Right atrium auricular region (tissue), 2 donors: Measurements from ENCODE around the gene POC1B. TPM values are rescaled to one million over a fixed set of nuclear protein-coding genes. Genes with fewer than 3 reads are reported as not detected.

Experiments
- DNase-seq: peaks from one replicate; pipeline ENCODE4 v3.0.0-alpha.2; 2019; ENCODE audit warnings: low spot score
- H3K27ac ChIP-seq, 2 donors: fragments of 200-600 bp; sonication (generic); 1 replicate in 1 of 2; 2 replicates in 1 of 2; pipeline ENCODE4 v1.5.1; 2016 to 2019
- H3K27me3 ChIP-seq, 2 donors: fragments of 200-600 bp; sonication (generic); one replicate each; pipeline versions ENCODE4 v1.5.1 to v1.6.0; 2017 to 2019
- H3K36me3 ChIP-seq: fragments of 200-600 bp; sonication (generic); one replicate; pipeline ENCODE4 v1.5.1; 2016
- H3K4me1 ChIP-seq, 2 donors: fragments of 200-600 bp; sonication (generic); one replicate each; pipeline versions ENCODE4 v1.5.1 to v1.6.0; 2017 to 2019
- H3K4me3 ChIP-seq, 2 donors: fragments of 200-600 bp; sonication (generic); 1 replicate in 1 of 2; 2 replicates in 1 of 2; pipeline ENCODE4 v1.5.1; 2017 to 2019; ENCODE audit warnings: mild to moderate bottlenecking in 1 of 2, moderate library complexity in 1 of 2
- H3K9me3 ChIP-seq, 2 donors: fragments of 200-600 bp; sonication (generic); one replicate each; pipeline ENCODE4 v1.5.1; 2019
- CTCF ChIP-seq, 2 donors: fragments of 200-600 bp; sonication (generic); IDR thresholded peaks; one replicate each; pipeline ENCODE4 v1.5.1; 2019; ENCODE audit warnings: antibody characterized with exemption in 2 of 2
- total RNA-seq, 2 donors: library from RNA; depleted of rRNA; stranded (reverse); fragments of >200 nt; gene quantifications; one replicate each; pipeline ENCODE4 v1.1.0, GENCODE V29; 2016

The POC1B gene
- total RNA-seq, 2 donors from 2014 or later = 9.8 to 10.6 TPM

- Histone ChIP-seq H3K27ac (no peak overlapping the region), H3K9me3 (no peaks in the 10 kb centered on the region), H3K36me3 (no peaks in the 10 kb centered on the region), H3K27me3 (no peaks in the 10 kb centered on the region), H3K4me3 (no peak overlapping the region), H3K4me1 (no peaks in the 10 kb centered on the region)
- TF ChIP-seq CTCF (IDR thresholded peaks at IDR 0.05) = no peak
- DNase-seq = no peak
Observed at GRCh38 chr12:89433634-89434033, 92.2 kb downstream of the POC1B start.

- Histone ChIP-seq H3K36me3 (no peaks in the 10 kb centered on the region), H3K27me3 (no peaks in the 10 kb centered on the region), H3K4me1 (no peaks in the 10 kb centered on the region), H3K27ac (no peak overlapping the region), H3K4me3 (no peak overlapping the region), H3K9me3 (no peaks in the 10 kb centered on the region)
- no peak for TF ChIP-seq CTCF (IDR thresholded peaks at IDR 0.05)
- no peak for DNase-seq
Observed at GRCh38 chr12:89432396-89432795, 93.5 kb downstream of the POC1B start.

- no peaks in the 10 kb centered on the region for H3K9me3 ChIP-seq
- DNase-seq = no peak
- H3K27ac ChIP-seq = no peak overlapping the region
- no peak overlapping the region for H3K4me3 ChIP-seq
- no peak for TF ChIP-seq CTCF (IDR thresholded peaks at IDR 0.05)
- no peaks in the 10 kb centered on the region for H3K27me3 ChIP-seq
- no peaks in the 10 kb centered on the region for H3K4me1 ChIP-seq
- no peaks in the 10 kb centered on the region for H3K36me3 ChIP-seq
Observed at GRCh38 chr12:89429528-89429927, 96.3 kb downstream of the POC1B start.

GRCh38 chr12:89427508-89428156 lies 98.2 kb downstream of the POC1B start:
- no peak for DNase-seq
- no peak overlapping the region for H3K27ac ChIP-seq
- H3K4me3 ChIP-seq = no peak overlapping the region
- no peaks in the 10 kb centered on the region for H3K9me3 ChIP-seq
- H3K27me3 ChIP-seq = no peaks in the 10 kb centered on the region
- H3K36me3 ChIP-seq = no peaks in the 10 kb centered on the region
- TF ChIP-seq CTCF (IDR thresholded peaks at IDR 0.05) = no peak
- no peaks in the 10 kb centered on the region for H3K4me1 ChIP-seq

- Histone ChIP-seq H3K4me3 (no peak overlapping the region), H3K9me3 (no peaks in the 10 kb centered on the region), H3K27me3 (no peaks in the 10 kb centered on the region), H3K36me3 (no peaks in the 10 kb centered on the region), H3K27ac (no peak overlapping the region), H3K4me1 (peaks cover 0 to 6% of the 10 kb centered on the region in 2 donors)
- no peak for DNase-seq
- TF ChIP-seq CTCF (IDR thresholded peaks at IDR 0.05) = no peak
Observed at GRCh38 chr12:89424846-89425245, 101.0 kb downstream of the POC1B start.

- DNase-seq = no peak
- Histone ChIP-seq H3K27ac (no peak overlapping the region), H3K27me3 (no peaks in the 10 kb centered on the region), H3K9me3 (no peaks in the 10 kb centered on the region), H3K4me1 (peaks cover 0 to 6% of the 10 kb centered on the region in 2 donors), H3K36me3 (no peaks in the 10 kb centered on the region), H3K4me3 (no peak overlapping the region)
- no peak for TF ChIP-seq CTCF (IDR thresholded peaks at IDR 0.05)
Observed at GRCh38 chr12:89424389-89424788, 101.5 kb downstream of the POC1B start.
